AG04450 (cell line): ENCODE results near the gene RGS6. TPM values are rescaled to one million over a fixed set of nuclear protein-coding genes. Genes with fewer than 3 reads are reported as not detected.

Experiments used
- CTCF ChIA-PET: fragments of 300-600, 350-600 bp; formaldehyde crosslinking; extraction: SDS; loops from one replicate; lab custom pipeline; 2022; ENCODE audit warnings: antibody characterized with exemption, inconsistent platforms; lab: Charles Lee
- POLR2A ChIA-PET: fragments of 350-600 bp; formaldehyde crosslinking; extraction: SDS; loops from one replicate; lab custom pipeline; 2021; ENCODE audit warnings: antibody characterized with exemption, inconsistent platforms; lab: Yijun Ruan, JAX
- DNase-seq: peaks from one replicate; pipeline ENCODE4 v3.0.0-alpha.2; 2011; ENCODE audit warnings: low read depth, low spot score
- H3K27ac ChIP-seq: one replicate; pipeline ENCODE4 v1.5.1; 2012; ENCODE audit warnings: low read depth, low read length, control low read depth
- H3K27me3 ChIP-seq: one replicate; pipeline ENCODE4 v1.6.0; 2012; ENCODE audit warnings: low read length; ENCODE audit not compliant: control insufficient read depth, insufficient read depth
- H3K4me3 ChIP-seq: 2 replicates; pipeline ENCODE4 v1.5.1; 2011; ENCODE audit warnings: mild to moderate bottlenecking, low read depth, low read length, control low read depth
- H3K9me3 ChIP-seq: 2 replicates; pipeline ENCODE4 v1.5.1; 2012; ENCODE audit warnings: low read length; ENCODE audit not compliant: control insufficient read depth, insufficient read depth
- CTCF ChIP-seq: IDR thresholded peaks from 2 replicates; pipeline ENCODE4 v1.5.1; 2011; ENCODE audit warnings: low read depth, low read length, control low read depth, inconsistent platforms
- polyA plus RNA-seq: library from polyadenylated mRNA; depleted of rRNA; stranded (reverse); fragments of >200 nt; gene quantifications from 2 replicates; pipeline ENCODE4 v1.2.3, GENCODE V29; 2011

RGS6 gene
- polyA plus RNA-seq, 1 experiment, result not detected

GRCh38 chr14:72311116-72311515 is 378.9 kb downstream of the RGS6 start:
- POLR2A ChIA-PET, result no interaction called here
- H3K27ac ChIP-seq, result no peak overlapping the region

GRCh38 chr14:72311516-72311915 is 379.3 kb downstream of the RGS6 start:
- H3K27ac ChIP-seq, result no peak overlapping the region
- TF ChIP-seq CTCF, result no peak
- ChIA-PET CTCF (no interaction called here), POLR2A (no interaction called here)
- H3K27me3 ChIP-seq, result no peaks in the 10 kb centered on the region
- no peaks in the 10 kb centered on the region for H3K9me3 ChIP-seq
- H3K4me3 ChIP-seq, result no peak overlapping the region
- DNase-seq, result no peak

More at GRCh38 chr14:72311116-72311515, 378.9 kb downstream of the RGS6 start:
- no peak for DNase-seq
- Histone ChIP-seq H3K4me3 (no peak overlapping the region), H3K27me3 (no peaks in the 10 kb centered on the region), H3K9me3 (no peaks in the 10 kb centered on the region)
- CTCF ChIA-PET, result no interaction called here
- TF ChIP-seq CTCF, result no peak

GRCh38 chr14:72314808-72315435 is 382.7 kb downstream of the RGS6 start:
- no peaks in the 10 kb centered on the region for H3K9me3 ChIP-seq
- DNase-seq, result no peak
- no peak overlapping the region for H3K27ac ChIP-seq
- H3K27me3 ChIP-seq, result no peaks in the 10 kb centered on the region
- no peak for TF ChIP-seq CTCF
- ChIA-PET CTCF (no interaction called here), POLR2A (no interaction called here)
- H3K4me3 ChIP-seq, result no peak overlapping the region

- H3K9me3 ChIP-seq, result no peaks in the 10 kb centered on the region
- H3K27ac ChIP-seq, result no peak overlapping the region
- no peak for TF ChIP-seq CTCF
- ChIA-PET POLR2A (no interaction called here), CTCF (no interaction called here)
- no peaks in the 10 kb centered on the region for H3K27me3 ChIP-seq
- H3K4me3 ChIP-seq, result no peak overlapping the region
- no peak for DNase-seq
Measured at GRCh38 chr14:72315714-72316113, 383.5 kb downstream of the RGS6 start.

GRCh38 chr14:72318648-72319047 is 386.4 kb downstream of the RGS6 start:
- no peak for DNase-seq
- Histone ChIP-seq H3K9me3 (no peaks in the 10 kb centered on the region), H3K4me3 (no peak overlapping the region), H3K27me3 (no peaks in the 10 kb centered on the region), H3K27ac (no peak overlapping the region)
- ChIA-PET CTCF (no interaction called here), POLR2A (no interaction called here)
- TF ChIP-seq CTCF, result no peak
